ENCODE data around the gene MRPS17. TPM values are rescaled to one million over a fixed set of nuclear protein-coding genes. Genes with fewer than 3 reads are reported as not detected.

The MRPS17 gene
- total RNA-seq, 2 experiments from 2014 or later, result 6.7 to 6.9 TPM

GRCh38 chr7:55983537-55983936 lies 31.9 kb downstream of the MRPS17 start:
- no peaks in the 10 kb centered on the region for H3K9me3 Mint-ChIP-seq
- ATAC-seq (ENCODE audit: poor library complexity) (no peak), DNase-seq (no peak)
- Histone ChIP-seq H3K4me1 (ENCODE audit: insufficient read depth, low read length) (no peaks in the 10 kb centered on the region), H3K9me3 (ENCODE audit: control insufficient read depth in 1 of 2, insufficient read depth in 1 of 2, low read length in 2 of 2) (no peaks in the 10 kb centered on the region), H3K36me3 (ENCODE audit: insufficient read depth, low read length) (peaks cover 64% of the 10 kb centered on the region), H3K27ac (ENCODE audit: low read depth in 1 of 2, low read length in 2 of 2) (no peak overlapping the region), H3K27me3 (ENCODE audit: control insufficient read depth in 1 of 2, insufficient read depth in 2 of 2, low read length in 2 of 2) (no peaks in the 10 kb centered on the region), H3K4me3 (ENCODE audit: low read length) (no peak overlapping the region)
- H3K27ac Mint-ChIP-seq, result no peak overlapping the region
- TF ChIP-seq CTCF (IDR thresholded peaks at IDR 0.05), result no peak
- ChIA-PET CTCF (no interaction called here), POLR2A (no interaction called here)
- H3K36me3 Mint-ChIP-seq (ENCODE audit: low read depth), result peaks cover 74% of the 10 kb centered on the region
- intact Hi-C loops (cut with DNase I, micrococcal nuclease), result no loop called here
- H3K27me3 Mint-ChIP-seq, result no peaks in the 10 kb centered on the region
- H3K4me3 Mint-ChIP-seq, result no peak overlapping the region
- no peaks in the 10 kb centered on the region for H3K4me1 Mint-ChIP-seq (ENCODE audit: low read depth)

GRCh38 chr7:55992346-55992745 lies 40.7 kb downstream of the MRPS17 start:
- ChIA-PET CTCF (no interaction called here), POLR2A (no interaction called here)
- Mint-ChIP-seq H3K36me3 (ENCODE audit: low read depth) (peaks cover 63% of the 10 kb centered on the region), H3K4me1 (ENCODE audit: low read depth) (no peaks in the 10 kb centered on the region), H3K4me3 (no peak overlapping the region), H3K9me3 (no peaks in the 10 kb centered on the region), H3K27ac (no peak overlapping the region), H3K27me3 (no peaks in the 10 kb centered on the region)
- Histone ChIP-seq H3K4me1 (ENCODE audit: insufficient read depth, low read length) (no peaks in the 10 kb centered on the region), H3K9me3 (ENCODE audit: control insufficient read depth in 1 of 2, insufficient read depth in 1 of 2, low read length in 2 of 2) (no peaks in the 10 kb centered on the region), H3K27ac (ENCODE audit: low read depth in 1 of 2, low read length in 2 of 2) (no peak overlapping the region), H3K4me3 (ENCODE audit: low read length) (no peak overlapping the region), H3K36me3 (ENCODE audit: insufficient read depth, low read length) (peaks cover 45% of the 10 kb centered on the region), H3K27me3 (ENCODE audit: control insufficient read depth in 1 of 2, insufficient read depth in 2 of 2, low read length in 2 of 2) (no peaks in the 10 kb centered on the region)
- no peak for ATAC-seq (ENCODE audit: poor library complexity)
- no peak for TF ChIP-seq CTCF (IDR thresholded peaks at IDR 0.05)
- intact Hi-C loops (cut with DNase I, micrococcal nuclease), result no loop called here
- DNase-seq, result no peak

- CTCF ChIA-PET, result no interaction called here
- no peaks in the 10 kb centered on the region for H3K27me3 ChIP-seq (ENCODE audit: control insufficient read depth in 1 of 2, insufficient read depth in 2 of 2, low read length in 2 of 2)
- TF ChIP-seq CTCF (IDR thresholded peaks at IDR 0.05), result no peak
- no peaks in the 10 kb centered on the region for H3K4me1 Mint-ChIP-seq (ENCODE audit: low read depth)
- H3K27ac ChIP-seq (ENCODE audit: low read depth in 1 of 2, low read length in 2 of 2), result peak overlapping the region in 1 of 2 donors; percentile 11
- no peaks in the 10 kb centered on the region for H3K9me3 Mint-ChIP-seq
- H3K36me3 Mint-ChIP-seq (ENCODE audit: low read depth), result peaks cover 60% of the 10 kb centered on the region
- H3K9me3 ChIP-seq (ENCODE audit: control insufficient read depth in 1 of 2, insufficient read depth in 1 of 2, low read length in 2 of 2), result no peaks in the 10 kb centered on the region
- POLR2A ChIA-PET, result interaction anchor here (0.7 kb wide), 1 partner anchor 55 kb away, joined by 3 read pairs; the partner anchor contains the start of gene CCT6A
- DNase-seq (no peak), ATAC-seq (ENCODE audit: poor library complexity) (no peak)
- intact Hi-C loops (cut with DNase I, micrococcal nuclease), result no loop called here
- no peaks in the 10 kb centered on the region for H3K4me1 ChIP-seq (ENCODE audit: insufficient read depth, low read length)
- H3K27me3 Mint-ChIP-seq, result no peaks in the 10 kb centered on the region
- no peak overlapping the region for H3K4me3 ChIP-seq (ENCODE audit: low read length)
- H3K27ac Mint-ChIP-seq, result no peak overlapping the region
- H3K36me3 ChIP-seq (ENCODE audit: insufficient read depth, low read length), result peaks cover 41% of the 10 kb centered on the region
- H3K4me3 Mint-ChIP-seq, result no peak overlapping the region
Measured at GRCh38 chr7:55996856-55997500, 45.3 kb downstream of the MRPS17 start.
